Mesothelial cell of epicardium (in vitro differentiated cells): ENCODE measurements around the gene MARS2. TPM values are rescaled to one million over a fixed set of nuclear protein-coding genes. Genes with fewer than 3 reads are reported as not detected.
"Not testable (repeated sequence)": the region's sequence is repeated elsewhere in the genome, so short reads cannot be mapped to it uniquely, and the experiment has no call there.

ENCODE experiments used
- DNase-seq, 2 experiments: peaks; one replicate each; pipeline ENCODE4 v3.0.0; 2021; ENCODE audit warnings: low spot score in 2 of 2; ENCODE audit not compliant: unreplicated experiment in 2 of 2
- H3K27ac Mint-ChIP-seq: 2 replicates; pipeline ENCODE4 v1.8.0; 2021; ENCODE audit warnings: mixed read lengths
- H3K27me3 Mint-ChIP-seq: 2 replicates; pipeline ENCODE4 v1.8.0; 2021; ENCODE audit warnings: low read depth, mixed read lengths
- H3K36me3 Mint-ChIP-seq: 2 replicates; pipeline ENCODE4 v1.8.0; 2021; ENCODE audit warnings: mixed read lengths
- H3K4me1 Mint-ChIP-seq: 2 replicates; pipeline ENCODE4 v1.8.0; 2021; ENCODE audit warnings: mixed read lengths
- H3K4me3 Mint-ChIP-seq: 2 replicates; pipeline ENCODE4 v1.8.0; 2021; ENCODE audit warnings: mild to moderate bottlenecking, moderate library complexity, mixed read lengths
- H3K9me3 Mint-ChIP-seq: 2 replicates; pipeline ENCODE4 v1.8.0; 2021; ENCODE audit warnings: mixed read lengths
- CTCF ChIP-seq: fragments of 200-600 bp; sonication (generic); IDR thresholded peaks from one replicate; pipeline ENCODE4 v1.5.0; 2021; ENCODE audit warnings: antibody characterized with exemption; ENCODE audit not compliant: unreplicated experiment
- total RNA-seq: library from RNA; stranded (reverse); gene quantifications from 3 replicates; pipeline ENCODE4 v1.2.1, GENCODE V29; 2021

Gene MARS2
- total RNA-seq, 1 donor from 2014 or later = 4.6 TPM

- H3K27ac Mint-ChIP-seq = no peak overlapping the region
- H3K9me3 Mint-ChIP-seq = peaks cover 6% of the 10 kb centered on the region
- DNase-seq = no peak
- peaks cover 2% of the 10 kb centered on the region for H3K36me3 Mint-ChIP-seq
- H3K27me3 Mint-ChIP-seq = no peaks in the 10 kb centered on the region
- H3K4me1 Mint-ChIP-seq = no peaks in the 10 kb centered on the region
- TF ChIP-seq CTCF = no peak
- no peak overlapping the region for H3K4me3 Mint-ChIP-seq
Measured at GRCh38 chr2:197727011-197727410, 21.8 kb downstream of the MARS2 start.

DNA sequence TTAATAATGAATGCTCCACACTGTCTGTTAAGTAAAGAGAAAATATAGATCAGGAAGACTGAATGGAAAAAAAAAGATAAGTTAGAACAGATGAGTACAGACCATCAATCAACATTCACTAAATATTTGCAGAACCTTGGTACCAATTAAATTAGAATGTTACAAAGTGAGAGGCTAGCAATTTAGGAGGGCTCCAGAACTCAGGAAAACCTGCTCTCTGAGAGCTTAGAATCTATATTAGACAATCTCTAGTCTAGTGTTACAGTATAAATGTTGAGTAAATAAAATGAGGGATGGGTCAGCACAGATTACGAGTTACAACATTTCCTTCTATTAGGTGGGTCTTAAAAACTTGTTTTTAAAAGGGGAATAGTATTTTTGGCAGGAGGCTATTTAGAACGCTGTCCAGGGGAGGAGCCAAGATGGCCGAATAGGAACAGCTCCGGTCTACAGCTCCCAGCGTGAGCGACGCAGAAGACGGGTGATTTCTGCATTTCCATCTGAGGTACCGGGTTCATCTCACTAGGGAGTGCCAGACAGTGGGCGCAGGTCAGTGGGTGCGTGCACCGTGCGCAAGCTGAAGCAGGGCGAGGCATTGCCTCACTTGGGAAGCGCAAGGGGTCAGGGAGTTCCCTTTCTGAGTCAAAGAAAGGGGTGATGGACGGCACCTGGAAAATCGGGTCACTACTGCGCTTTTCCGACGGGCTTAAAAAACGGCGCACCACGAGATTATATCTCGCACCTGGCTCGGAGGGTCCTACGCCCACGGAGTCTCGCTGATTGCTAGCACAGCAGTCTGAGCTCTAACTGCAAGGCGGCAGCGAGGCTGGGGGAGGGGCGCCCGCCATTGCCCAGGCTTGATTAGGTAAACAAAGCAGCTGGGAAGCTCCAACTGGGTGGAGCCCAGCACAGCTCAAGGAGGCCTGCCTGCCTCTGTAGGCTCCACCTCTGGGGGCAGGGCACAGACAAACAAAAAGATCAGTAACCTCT, 23.7 kb downstream of the MARS2 start:
- H3K9me3 Mint-ChIP-seq, H3K4me3 Mint-ChIP-seq, H3K27me3 Mint-ChIP-seq, DNase-seq, H3K4me1 Mint-ChIP-seq, H3K27ac Mint-ChIP-seq, H3K36me3 Mint-ChIP-seq: not testable (repeated sequence)

DNA sequence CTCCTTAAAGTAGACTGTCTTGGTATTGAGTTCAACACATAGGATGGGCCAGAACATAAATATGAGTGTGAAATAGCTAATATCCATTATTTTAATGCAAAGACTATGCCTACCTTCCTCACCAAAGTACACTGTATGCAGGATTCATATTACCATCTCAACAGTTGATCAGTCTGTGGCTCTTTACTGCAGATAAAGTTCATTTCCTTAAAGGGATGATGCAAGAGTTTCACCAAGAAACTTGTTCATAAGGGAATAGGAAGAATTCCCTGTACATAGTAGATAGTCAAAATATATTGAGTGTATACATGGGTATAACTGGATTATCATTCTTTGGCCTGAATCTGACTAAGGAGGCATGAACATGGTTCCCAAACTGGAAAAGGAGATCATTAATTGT, 35.0 kb downstream of the MARS2 start:
- Mint-ChIP-seq H3K4me3 (no peak overlapping the region), H3K27ac (no peak overlapping the region), H3K9me3 (no peaks in the 10 kb centered on the region), H3K36me3 (no peaks in the 10 kb centered on the region), H3K4me1 (no peaks in the 10 kb centered on the region), H3K27me3 (peaks cover 3% of the 10 kb centered on the region)
- no peak for TF ChIP-seq CTCF
- DNase-seq = no peak

Other genes with a start within 250 kb of the MARS2 start
- gene HSPD1, start 205.5 kb upstream of the MARS2 start, total RNA-seq = 326 to 341 TPM (median 337 TPM) in 3 replicates
- gene HSPE1, start 205.0 kb upstream of the MARS2 start, total RNA-seq = 91.8 to 102 TPM (median 96.4 TPM) in 3 replicates
- gene MOB4, start 189.3 kb upstream of the MARS2 start, total RNA-seq = 22.5 to 26.0 TPM (median 26.0 TPM) in 3 replicates
- gene RFTN2, start 29.8 kb upstream of the MARS2 start, total RNA-seq = 7.7 to 9.9 TPM (median 9.7 TPM) in 3 replicates
- not detected in 3 replicates for gene BOLL, start 80.0 kb downstream of the MARS2 start, total RNA-seq
- gene PLCL1, start 99.2 kb downstream of the MARS2 start, total RNA-seq = 2.0 to 2.8 TPM (median 2.7 TPM) in 3 replicates